KMS-11 (cell line): ENCODE data around the gene FTL.

ENCODE experiments used
- H2AFZ ChIP-seq: fragments of 200-600 bp; sonication (generic); 2 replicates; pipeline ENCODE4 v1.6.1; 2016; ENCODE audit warnings: antibody characterized with exemption, mixed run types, low read depth
- H3K27ac ChIP-seq: fragments of 200-600 bp; sonication (generic); 2 replicates; pipeline ENCODE4 v1.6.1; 2016; ENCODE audit warnings: mild to moderate bottlenecking, mixed run types
- H3K27me3 ChIP-seq: fragments of 200-600 bp; sonication (generic); 2 replicates; pipeline ENCODE4 v1.6.1; 2017; ENCODE audit warnings: mild to moderate bottlenecking, low read depth, mixed run types, moderate library complexity; ENCODE audit not compliant: insufficient read depth
- H3K36me3 ChIP-seq: fragments of 200-600 bp; sonication (generic); 2 replicates; pipeline ENCODE4 v1.6.1; 2017; ENCODE audit warnings: mild to moderate bottlenecking, mixed run types; ENCODE audit not compliant: insufficient read depth
- H3K4me1 ChIP-seq: fragments of 200-600 bp; sonication (generic); 2 replicates; pipeline ENCODE4 v1.6.1; 2016; ENCODE audit warnings: mild to moderate bottlenecking, low read depth, mixed run types; ENCODE audit not compliant: poor library complexity, severe bottlenecking
- H3K4me2 ChIP-seq: fragments of 200-600 bp; sonication (generic); 2 replicates; pipeline ENCODE4 v1.7.0; 2016; ENCODE audit warnings: mild to moderate bottlenecking, mixed run types
- H3K4me3 ChIP-seq: fragments of 200-600 bp; sonication (generic); IDR thresholded peaks from 2 replicates; pipeline ENCODE4 v1.6.1; 2017; ENCODE audit warnings: low read depth, low read length, mixed read lengths; ENCODE audit not compliant: insufficient read depth
- H3K79me2 ChIP-seq: fragments of 200-600 bp; sonication (generic); 2 replicates; pipeline ENCODE4 v1.6.1; 2016; ENCODE audit warnings: low read depth, mixed run types; ENCODE audit not compliant: insufficient read depth
- H3K9ac ChIP-seq: fragments of 200-600 bp; sonication (generic); 2 replicates; pipeline ENCODE4 v1.6.1; 2016; ENCODE audit warnings: mild to moderate bottlenecking, mixed run types
- H4K20me1 ChIP-seq: fragments of 200-600 bp; sonication (generic); 2 replicates; pipeline ENCODE4 v1.6.1; 2016; ENCODE audit warnings: mild to moderate bottlenecking, mixed run types; ENCODE audit not compliant: insufficient read depth
- CTCF ChIP-seq: fragments of 200-600 bp; sonication (generic); conservative IDR thresholded peaks from 2 replicates; pipeline ENCODE4 v1.6.1; 2017; ENCODE audit warnings: low read depth, mild to moderate bottlenecking, antibody characterized with exemption, low read length, moderate library complexity, mixed read lengths

FTL gene

GRCh38 chr19:49016067-49016839 is 51.1 kb downstream of the FTL start:
- H4K20me1 ChIP-seq = no peaks in the 10 kb centered on the region
- H3K4me2 ChIP-seq = no peak overlapping the region
- no peak overlapping the region for H3K27ac ChIP-seq

More at GRCh38 chr19:49016067-49016839, 51.1 kb downstream of the FTL start:
- Histone ChIP-seq H2AFZ (no peak overlapping the region), H3K9ac (no peak overlapping the region), H3K4me1 (no peaks in the 10 kb centered on the region), H3K27me3 (peaks cover 26% of the 10 kb centered on the region), H3K36me3 (no peaks in the 10 kb centered on the region), H3K79me2 (no peaks in the 10 kb centered on the region), H3K4me3 (no peak overlapping the region)
- no peak for TF ChIP-seq CTCF
